GM20000 (cell line): Measurements from ENCODE around the gene ABL2.
"Not testable (repeated sequence)": the region's sequence is repeated elsewhere in the genome, so short reads cannot be mapped to it uniquely, and the experiment has no call there.

Source experiments
- DNase-seq: peaks from one replicate; pipeline ENCODE4 v3.0.0; 2012; ENCODE audit warnings: low spot score
- TF ChIP-seq, protein P1 (sequence below): IDR thresholded peaks from 2 replicates; pipeline ENCODE4 v1.5.1; 2012; ENCODE audit warnings: mild to moderate bottlenecking, control low read depth; ENCODE audit errors: extremely low read depth, missing control alignments

Gene ABL2

DNA sequence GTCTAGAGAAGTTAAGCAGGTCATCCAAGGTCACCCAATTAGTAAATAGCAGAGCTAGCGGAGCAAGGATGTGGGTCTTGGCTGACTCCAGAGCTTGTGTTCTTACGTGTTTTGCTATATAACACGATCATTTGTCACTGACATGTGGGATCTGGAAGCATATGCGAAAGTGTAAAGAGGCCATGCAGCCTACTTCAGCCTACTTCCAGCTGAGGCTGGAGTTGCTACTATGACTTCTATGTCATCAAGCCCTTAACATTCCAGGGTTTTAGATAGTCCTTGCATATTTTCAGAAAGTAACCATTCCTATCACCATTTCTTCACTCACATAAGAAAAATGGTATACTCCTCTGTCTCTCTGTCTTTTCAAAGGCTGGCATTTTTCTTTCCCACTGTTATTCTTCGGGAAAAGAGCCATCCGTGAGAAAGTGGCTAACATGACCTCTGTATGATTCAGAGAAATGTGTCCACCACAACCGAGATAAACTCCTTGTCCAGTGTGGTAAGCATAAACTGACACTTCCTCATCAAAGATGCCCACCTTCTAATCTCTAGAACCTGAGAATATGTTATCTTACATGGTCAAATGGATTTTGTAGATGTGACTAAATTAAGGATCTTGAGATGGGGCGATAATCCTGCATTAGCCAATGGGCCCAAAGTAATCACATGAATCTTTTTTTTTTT is 24.0 kb upstream of the ABL2 start:
- TF ChIP-seq, protein P1, sequence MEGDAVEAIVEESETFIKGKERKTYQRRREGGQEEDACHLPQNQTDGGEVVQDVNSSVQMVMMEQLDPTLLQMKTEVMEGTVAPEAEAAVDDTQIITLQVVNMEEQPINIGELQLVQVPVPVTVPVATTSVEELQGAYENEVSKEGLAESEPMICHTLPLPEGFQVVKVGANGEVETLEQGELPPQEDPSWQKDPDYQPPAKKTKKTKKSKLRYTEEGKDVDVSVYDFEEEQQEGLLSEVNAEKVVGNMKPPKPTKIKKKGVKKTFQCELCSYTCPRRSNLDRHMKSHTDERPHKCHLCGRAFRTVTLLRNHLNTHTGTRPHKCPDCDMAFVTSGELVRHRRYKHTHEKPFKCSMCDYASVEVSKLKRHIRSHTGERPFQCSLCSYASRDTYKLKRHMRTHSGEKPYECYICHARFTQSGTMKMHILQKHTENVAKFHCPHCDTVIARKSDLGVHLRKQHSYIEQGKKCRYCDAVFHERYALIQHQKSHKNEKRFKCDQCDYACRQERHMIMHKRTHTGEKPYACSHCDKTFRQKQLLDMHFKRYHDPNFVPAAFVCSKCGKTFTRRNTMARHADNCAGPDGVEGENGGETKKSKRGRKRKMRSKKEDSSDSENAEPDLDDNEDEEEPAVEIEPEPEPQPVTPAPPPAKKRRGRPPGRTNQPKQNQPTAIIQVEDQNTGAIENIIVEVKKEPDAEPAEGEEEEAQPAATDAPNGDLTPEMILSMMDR, result no peak
- DNase-seq, result no peak

GRCh38 chr1:179252606-179253005 is 23.1 kb upstream of the ABL2 start:
- no peak for DNase-seq

DNA sequence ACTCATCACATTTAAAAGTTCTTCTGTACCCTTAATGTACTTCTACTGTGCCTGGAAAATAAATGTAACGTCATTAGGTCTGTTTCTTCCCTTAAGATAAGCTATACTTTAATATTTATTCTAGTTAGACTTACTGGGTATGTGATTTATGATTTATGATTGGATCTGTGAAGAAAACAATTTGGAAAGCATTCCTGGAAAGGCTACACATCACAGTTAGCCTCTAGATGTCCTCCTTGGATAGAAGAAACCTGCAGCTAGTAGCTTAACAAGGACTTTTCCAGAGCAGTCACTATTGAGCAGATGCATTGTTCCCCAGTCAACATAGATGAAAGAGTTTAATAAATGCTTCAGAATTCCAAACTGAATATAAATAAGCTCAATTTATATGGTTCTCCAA is 22.2 kb upstream of the ABL2 start:
- TF ChIP-seq, protein P1, result no peak
- peak; percentile 26 for DNase-seq

More at GRCh38 chr1:179252606-179253005, 23.1 kb upstream of the ABL2 start:
- TF ChIP-seq, protein P1, result no peak

DNA sequence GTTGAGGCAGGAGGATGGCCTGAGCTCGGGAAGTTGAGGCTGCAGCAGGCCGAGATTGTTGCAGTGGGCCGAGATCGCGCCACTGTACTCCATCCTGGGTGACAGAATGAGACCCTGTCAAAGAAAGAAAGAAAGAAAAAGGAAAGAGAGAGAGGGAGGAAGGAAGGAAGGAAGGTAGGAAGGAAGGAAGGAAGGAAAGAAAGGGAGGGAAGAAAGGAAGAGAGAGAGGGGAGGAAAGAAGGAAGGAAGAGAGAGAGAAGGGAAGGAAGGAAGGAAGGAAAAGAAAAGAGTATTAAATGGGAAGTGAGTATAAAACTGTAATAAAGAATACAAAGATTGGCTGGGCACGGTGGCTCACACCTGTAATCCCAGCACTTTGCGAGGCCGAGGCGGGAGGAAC is 18.4 kb upstream of the ABL2 start:
- TF ChIP-seq, protein P1, result no peak
- no peak for DNase-seq

GRCh38 chr1:179245426-179245825 is 15.9 kb upstream of the ABL2 start:
- DNase-seq, result not testable (repeated sequence)

DNA sequence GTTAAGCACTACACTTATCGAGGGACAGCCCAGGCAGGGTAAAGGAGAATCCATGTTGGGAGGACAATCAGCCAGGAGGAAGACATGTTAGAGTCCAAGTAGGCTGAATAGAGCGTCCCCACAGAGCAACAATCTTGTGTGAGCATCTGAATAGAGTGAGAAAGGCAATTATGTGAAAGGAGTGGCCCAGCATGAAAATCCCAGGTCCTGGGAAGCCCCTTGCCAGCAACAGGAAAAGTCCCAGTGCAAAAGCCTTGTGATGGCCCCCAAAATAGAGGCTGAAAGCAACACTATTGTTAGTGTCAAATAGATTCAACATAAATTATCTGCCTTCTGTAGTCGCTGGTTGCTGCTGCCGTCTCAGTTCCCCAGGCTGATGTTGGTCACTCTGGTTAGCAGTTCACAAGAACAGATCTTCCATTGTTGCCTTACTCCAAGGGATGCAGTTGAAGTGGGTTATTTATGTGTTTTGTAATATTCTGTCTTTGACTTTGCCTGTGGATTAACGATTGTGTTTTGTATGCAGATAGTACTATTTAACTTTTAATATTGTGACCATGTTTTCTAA is 12.1 kb upstream of the ABL2 start:
- no peak for DNase-seq
- TF ChIP-seq, protein P1, result no peak

DNA sequence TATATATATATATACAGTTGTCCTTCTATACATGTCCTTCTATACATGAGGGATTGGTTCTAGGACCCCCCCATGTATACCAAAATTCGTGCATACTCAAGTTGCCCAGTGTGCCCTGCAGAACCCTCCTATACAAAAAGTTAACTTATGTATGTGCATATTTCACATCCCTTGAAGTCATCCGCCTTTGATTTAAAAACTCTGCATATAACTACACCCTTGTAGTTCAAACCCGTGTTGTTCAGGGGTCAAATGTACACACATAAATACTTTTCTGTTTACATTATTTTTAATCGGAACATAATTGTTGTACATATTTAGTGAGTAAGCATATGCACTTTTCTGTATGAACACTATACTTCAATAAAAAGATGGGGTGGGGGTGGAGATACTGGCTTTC is 7.7 kb upstream of the ABL2 start:
- no peak for DNase-seq
- TF ChIP-seq, protein P1, result no peak

DNA sequence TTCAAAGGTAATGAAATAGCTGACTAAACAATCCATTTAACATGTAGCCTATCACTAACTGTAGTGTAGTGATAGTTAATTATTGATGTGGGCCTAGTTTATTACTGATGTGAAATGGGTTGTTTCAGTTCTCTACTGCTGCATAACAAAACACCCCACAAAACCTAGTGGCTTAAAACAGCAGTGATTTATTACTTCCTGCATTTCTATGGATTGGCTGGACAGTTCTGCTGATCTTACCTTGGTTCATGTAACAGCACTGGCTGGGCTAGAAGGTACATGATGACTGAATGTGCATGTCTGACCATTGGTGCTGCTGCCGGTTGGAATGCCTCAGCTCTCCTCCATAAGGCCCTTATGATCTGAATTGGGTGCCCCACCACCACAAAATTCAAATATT is 5.4 kb upstream of the ABL2 start:
- no peak for DNase-seq
- TF ChIP-seq, protein P1, result no peak
